ENCODE measurements around the gene STK39.
"Not testable (repeated sequence)": the region's sequence is repeated elsewhere in the genome, so short reads cannot be mapped to it uniquely, and the experiment has no call there.

Gene STK39
- total RNA-seq: 9.2 to 28.7 (median 20.0) reads per million in 18 experiments

- DNase-seq: peak; percentile 48 to 64
Observed at GRCh38 chr2:168247341-168248261, at the start of gene STK39. Gene STK39, minus strand, starts transcription at chr2:168247595. Its CDS starts 160 bp downstream, at chr2:168247435.

GRCh38 chr2:168295051-168295450 is 47.7 kb upstream of the STK39 start:
- DNase-seq: no peak

- no peak for DNase-seq
Observed at GRCh38 chr2:168294409-168294808, 47.0 kb upstream of the STK39 start.

- DNase-seq: no peak
Observed at GRCh38 chr2:168293766-168294165, 46.4 kb upstream of the STK39 start.

- DNase-seq: no peak
Observed at GRCh38 chr2:168290391-168290790, 43.0 kb upstream of the STK39 start.

- DNase-seq: no peak
Observed at GRCh38 chr2:168289880-168290279, 42.5 kb upstream of the STK39 start.

- no peak for DNase-seq
Observed at GRCh38 chr2:168286535-168286934, 39.1 kb upstream of the STK39 start.

- DNase-seq: no peak
Observed at GRCh38 chr2:168278424-168278888, 31.1 kb upstream of the STK39 start.

- no peak for DNase-seq
Observed at GRCh38 chr2:168277276-168277675, 29.9 kb upstream of the STK39 start.

- DNase-seq: no peak
Observed at GRCh38 chr2:168272225-168272624, 24.8 kb upstream of the STK39 start.

- DNase-seq: not testable (repeated sequence)
Observed at GRCh38 chr2:168262926-168263325, 15.5 kb upstream of the STK39 start.

- no peak for DNase-seq
Observed at GRCh38 chr2:168256448-168256847, 9.1 kb upstream of the STK39 start.

- DNase-seq: no peak
Observed at GRCh38 chr2:168255866-168256265, 8.5 kb upstream of the STK39 start.

GRCh38 chr2:168255103-168255502 is 7.7 kb upstream of the STK39 start:
- DNase-seq: no peak

GRCh38 chr2:168254158-168254935 is 7.0 kb upstream of the STK39 start:
- DNase-seq: no peak

GRCh38 chr2:168253379-168253778 is 6.0 kb upstream of the STK39 start:
- no peak for DNase-seq

GRCh38 chr2:168252976-168253375 is 5.6 kb upstream of the STK39 start:
- DNase-seq: no peak

- DNase-seq: peak; percentile 57 to 62
Observed at GRCh38 chr2:168246483-168247340, 683 bp downstream of the STK39 start.

GRCh38 chr2:168246072-168246482 is 1.3 kb downstream of the STK39 start:
- DNase-seq: no peak

GRCh38 chr2:168245074-168245825 is 2.1 kb downstream of the STK39 start:
- DNase-seq: no peak

- no peak for DNase-seq
Observed at GRCh38 chr2:168244318-168244717, 3.1 kb downstream of the STK39 start.

- DNase-seq: no peak
Observed at GRCh38 chr2:168243061-168243460, 4.3 kb downstream of the STK39 start.

Data from inflammatory macrophage (primary cell).